ENCODE measurements around the gene NYNRIN.

DNA sequence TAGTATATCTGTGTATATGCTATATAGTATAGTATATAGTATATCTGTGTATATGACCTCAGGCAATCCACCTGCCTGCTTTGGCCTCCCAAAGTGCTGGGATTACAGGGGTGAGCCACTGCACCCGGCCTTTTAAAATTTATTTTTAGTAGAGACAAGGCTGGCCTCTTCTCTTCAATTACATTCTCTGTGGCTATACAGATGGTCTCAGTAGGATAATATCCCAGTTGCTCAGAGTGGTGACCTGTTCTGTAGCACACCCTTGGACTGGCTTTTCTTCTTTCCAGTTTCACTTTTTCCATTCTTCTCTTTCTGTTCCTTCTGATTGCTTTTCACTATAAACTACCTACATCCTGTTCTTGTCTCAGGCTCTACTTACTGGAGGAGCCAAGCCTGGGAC lies 34.0 kb upstream of the NYNRIN start:
- TF ChIP-seq CTCF (IDR thresholded peaks at IDR 0.05; ENCODE audit: extremely low read depth in 1 of 2, insufficient read depth in 1 of 2, low read depth in 1 of 2, low read length in 2 of 2) (no peak), EZH2 (IDR thresholded peaks at IDR 0.05; ENCODE audit: borderline replicate concordance, low read depth, low read length, severe bottlenecking) (no peak), MAX (IDR thresholded peaks at IDR 0.05; ENCODE audit: insufficient read depth, insufficient read length) (no peak), POLR2AphosphoS5 (IDR thresholded peaks at IDR 0.05; ENCODE audit: insufficient read depth, low read depth, low read length) (no peak), POLR2A (IDR thresholded peaks at IDR 0.05; ENCODE audit: low read depth, low read length) (no peak), FOS (IDR thresholded peaks at IDR 0.05; ENCODE audit: borderline replicate concordance, insufficient read depth, low read length) (no peak), MYC (IDR thresholded peaks at IDR 0.05; ENCODE audit: low read depth, low read length) (no peak), GATA2 (IDR thresholded peaks at IDR 0.05; ENCODE audit: insufficient read depth, insufficient read length, low read depth, low read length) (no peak), JUN (IDR thresholded peaks at IDR 0.05; ENCODE audit: borderline replicate concordance, insufficient read depth, insufficient read length, low read depth) (no peak)

Data from endothelial cell of umbilical vein (primary cell).